ENCODE data around the gene SYT12.

The SYT12 gene

GRCh38 chr11:67034350-67034749 lies 11.4 kb downstream of the SYT12 start:
- Histone ChIP-seq H3K27me3 (replicated peaks; ENCODE audit: insufficient read depth, low read length) (peaks cover 34% of the 10 kb centered on the region), H3F3A (ENCODE audit: insufficient read depth, low read length) (no peaks in the 10 kb centered on the region), H3K9me3 (replicated peaks; ENCODE audit: insufficient read depth, low read length) (no peaks in the 10 kb centered on the region), H4K20me1 (ENCODE audit: insufficient read depth, low read length) (no peaks in the 10 kb centered on the region), H2AFZ (ENCODE audit: low read length) (no peak overlapping the region), H3K4me1 (ENCODE audit: low read length) (no peaks in the 10 kb centered on the region), H3K9ac (ENCODE audit: low read length) (no peak overlapping the region), H3K4me3 (ENCODE audit: low read length) (no peak overlapping the region), H3K36me3 (replicated peaks; ENCODE audit: insufficient read depth, low read length) (no peaks in the 10 kb centered on the region), H3K27ac (ENCODE audit: low read length) (no peak overlapping the region), H3K79me2 (ENCODE audit: low read length) (no peaks in the 10 kb centered on the region), H3K4me2 (ENCODE audit: low read depth, low read length) (no peak overlapping the region), H3K9me2 (replicated peaks; ENCODE audit: insufficient read depth, low read length) (no peaks in the 10 kb centered on the region)
- no peak for TF ChIP-seq EZH2phosphoT487 (IDR thresholded peaks at IDR 0.05; ENCODE audit: low read length)
- TF ChIP-seq EZH2 (optimal IDR thresholded peaks at IDR 0.05; ENCODE audit: low read depth, low read length), result no peak
- TF ChIP-seq CTCF (IDR thresholded peaks at IDR 0.05; ENCODE audit: low read length), result no peak
- no peak for DNase-seq

- no peak overlapping the region for H3K27ac ChIP-seq (ENCODE audit: low read length)
- H3K9ac ChIP-seq (ENCODE audit: low read length), result no peak overlapping the region
- peaks cover 33% of the 10 kb centered on the region for H3K27me3 ChIP-seq (replicated peaks; ENCODE audit: insufficient read depth, low read length)
- H3F3A ChIP-seq (ENCODE audit: insufficient read depth, low read length), result no peaks in the 10 kb centered on the region
- no peak overlapping the region for H2AFZ ChIP-seq (ENCODE audit: low read length)
- no peaks in the 10 kb centered on the region for H3K36me3 ChIP-seq (replicated peaks; ENCODE audit: insufficient read depth, low read length)
- no peak for DNase-seq
- H3K4me3 ChIP-seq (ENCODE audit: low read length), result no peak overlapping the region
- H4K20me1 ChIP-seq (ENCODE audit: insufficient read depth, low read length), result no peaks in the 10 kb centered on the region
- no peaks in the 10 kb centered on the region for H3K4me1 ChIP-seq (ENCODE audit: low read length)
- H3K9me3 ChIP-seq (replicated peaks; ENCODE audit: insufficient read depth, low read length), result no peaks in the 10 kb centered on the region
- TF ChIP-seq CTCF (IDR thresholded peaks at IDR 0.05; ENCODE audit: low read length), result no peak
- no peak for TF ChIP-seq EZH2 (optimal IDR thresholded peaks at IDR 0.05; ENCODE audit: low read depth, low read length)
- TF ChIP-seq EZH2phosphoT487 (IDR thresholded peaks at IDR 0.05; ENCODE audit: low read length), result no peak
- no peak overlapping the region for H3K4me2 ChIP-seq (ENCODE audit: low read depth, low read length)
- H3K79me2 ChIP-seq (ENCODE audit: low read length), result no peaks in the 10 kb centered on the region
- no peaks in the 10 kb centered on the region for H3K9me2 ChIP-seq (replicated peaks; ENCODE audit: insufficient read depth, low read length)
Measured at GRCh38 chr11:67040147-67040546, 17.2 kb downstream of the SYT12 start.

GRCh38 chr11:67041602-67042001 lies 18.7 kb downstream of the SYT12 start:
- H3K9ac ChIP-seq (ENCODE audit: low read length), result no peak overlapping the region
- no peak overlapping the region for H2AFZ ChIP-seq (ENCODE audit: low read length)
- no peaks in the 10 kb centered on the region for H3K9me2 ChIP-seq (replicated peaks; ENCODE audit: insufficient read depth, low read length)
- H3K4me1 ChIP-seq (ENCODE audit: low read length), result peaks cover 8% of the 10 kb centered on the region
- H3K4me3 ChIP-seq (ENCODE audit: low read length), result no peak overlapping the region
- TF ChIP-seq CTCF (IDR thresholded peaks at IDR 0.05; ENCODE audit: low read length) (no peak), EZH2 (optimal IDR thresholded peaks at IDR 0.05; ENCODE audit: low read depth, low read length) (no peak), EZH2phosphoT487 (IDR thresholded peaks at IDR 0.05; ENCODE audit: low read length) (no peak)
- no peaks in the 10 kb centered on the region for H3K36me3 ChIP-seq (replicated peaks; ENCODE audit: insufficient read depth, low read length)
- no peak overlapping the region for H3K27ac ChIP-seq (ENCODE audit: low read length)
- DNase-seq, result no peak
- peaks cover 33% of the 10 kb centered on the region for H3K27me3 ChIP-seq (replicated peaks; ENCODE audit: insufficient read depth, low read length)
- H3K9me3 ChIP-seq (replicated peaks; ENCODE audit: insufficient read depth, low read length), result no peaks in the 10 kb centered on the region
- no peaks in the 10 kb centered on the region for H3K79me2 ChIP-seq (ENCODE audit: low read length)
- H3F3A ChIP-seq (ENCODE audit: insufficient read depth, low read length), result peaks cover 5% of the 10 kb centered on the region; the same call in 1 of the 2 replicates
- no peaks in the 10 kb centered on the region for H4K20me1 ChIP-seq (ENCODE audit: insufficient read depth, low read length)
- H3K4me2 ChIP-seq (ENCODE audit: low read depth, low read length), result no peak overlapping the region
